Fibroblast of pulmonary artery (primary cell): ENCODE data around the gene MICU2.

Experiments
- DNase-seq: peaks from one replicate; pipeline ENCODE4 v3.0.0-alpha.2; 2010; ENCODE audit warnings: low read depth
- H3K4me3 ChIP-seq: replicated peaks from 2 replicates; pipeline ENCODE4 v1.5.1; 2011; ENCODE audit warnings: low read depth, mild to moderate bottlenecking, control low read depth, low read length, moderate library complexity
- CTCF ChIP-seq: IDR thresholded peaks from 2 replicates; pipeline ENCODE4 v1.5.1; 2011; ENCODE audit warnings: mild to moderate bottlenecking, control low read depth, low read length, inconsistent platforms; ENCODE audit errors: missing control alignments

MICU2 gene

GRCh38 chr13:21603531-21604448, at the start of gene MICU2:
TSS of gene MICU2 (minus strand) at chr13:21604170. CDS start at chr13:21604148, 22 bp downstream.
- H3K4me3 ChIP-seq = peak within 1 kb of the TSS; percentile 84
- no peak for TF ChIP-seq CTCF
- DNase-seq = peak; percentile 94

DNA sequence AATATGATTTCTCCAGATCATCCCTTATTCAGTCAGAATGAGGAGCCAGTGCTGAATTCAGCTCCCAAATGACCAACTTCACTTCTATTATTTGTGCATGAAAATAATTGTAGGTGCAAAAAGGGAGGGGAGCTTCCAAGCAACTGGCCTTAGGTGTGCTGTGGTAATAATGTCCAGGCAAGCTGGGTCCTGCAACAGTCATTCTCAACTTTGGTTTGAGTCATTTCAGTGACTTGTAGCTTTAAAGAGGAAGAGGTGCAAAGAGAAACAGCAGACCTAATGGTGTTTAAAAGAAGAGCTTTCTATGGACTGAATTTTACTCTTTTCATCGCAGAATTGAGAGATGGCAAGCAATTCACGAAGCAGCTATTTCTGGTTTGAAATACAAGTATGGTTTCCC, 37.7 kb upstream of the MICU2 start:
- no peak overlapping the region for H3K4me3 ChIP-seq
- no peak for TF ChIP-seq CTCF
- no peak for DNase-seq

DNA sequence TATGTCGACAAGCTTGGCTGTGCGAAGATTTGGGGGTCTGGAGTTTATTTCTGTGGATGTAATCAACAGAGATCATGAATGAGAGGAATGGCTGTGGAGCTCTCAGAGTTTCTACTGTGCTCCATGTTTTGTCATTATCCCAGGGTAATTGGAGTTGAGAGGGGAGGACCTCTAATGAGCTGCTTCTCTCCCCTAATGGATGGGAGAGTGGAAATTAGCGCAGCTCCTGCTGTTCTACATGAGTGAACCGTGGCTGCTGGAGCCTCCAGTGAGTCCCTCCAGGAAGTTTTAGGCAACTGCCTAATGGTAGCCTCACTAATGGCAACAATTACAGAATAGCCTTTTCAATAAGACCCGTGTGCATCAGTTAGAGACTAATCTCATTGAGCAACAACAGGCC, 35.6 kb upstream of the MICU2 start:
- H3K4me3 ChIP-seq = no peak overlapping the region
- TF ChIP-seq CTCF = no peak
- DNase-seq = no peak

DNA sequence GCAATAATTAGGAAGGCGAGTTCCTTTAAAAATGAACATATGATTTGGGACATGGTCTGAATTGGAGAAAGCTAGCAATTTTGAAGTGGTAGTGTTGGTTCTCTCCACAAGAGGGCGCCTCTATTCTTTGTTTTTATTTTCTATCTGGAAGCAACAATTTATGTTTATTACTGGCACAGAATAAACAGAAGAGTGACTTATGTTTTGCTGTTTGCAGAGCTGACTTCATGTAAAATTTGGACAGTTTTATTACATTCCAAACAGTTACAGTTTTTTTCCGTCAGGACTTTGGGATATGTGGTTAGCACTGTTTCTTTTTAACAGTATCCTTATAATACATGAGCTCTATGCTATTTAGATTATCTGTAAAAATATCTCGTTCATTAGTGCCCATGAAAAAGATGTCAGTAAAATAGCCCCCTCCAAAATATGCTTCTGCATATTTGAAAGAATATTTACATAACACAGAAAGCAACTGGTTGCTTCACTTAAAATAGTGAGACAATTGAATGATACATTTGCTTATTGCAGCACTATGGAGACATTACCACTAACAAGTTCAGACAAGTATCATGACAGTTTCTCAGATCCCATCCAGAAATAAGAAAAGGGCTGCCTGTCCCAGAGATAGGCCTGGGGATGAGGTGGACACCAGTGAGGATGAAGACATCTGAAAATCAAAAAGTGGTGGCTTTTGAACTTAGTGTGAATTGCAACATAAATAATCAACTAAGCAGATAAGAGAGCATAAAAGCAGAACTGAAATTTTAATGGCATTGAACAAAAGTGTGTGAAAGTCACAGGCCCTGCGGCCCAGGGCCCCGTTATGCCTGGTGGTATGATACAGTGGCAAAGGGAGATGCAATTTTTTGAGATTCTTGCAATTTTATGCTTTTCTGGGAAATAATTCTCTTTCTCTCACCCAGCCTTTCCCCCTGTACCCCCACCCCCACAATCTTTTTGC, 34.6 kb upstream of the MICU2 start:
- no peak overlapping the region for H3K4me3 ChIP-seq
- peak; percentile 71 for TF ChIP-seq CTCF
- peak; percentile 43 for DNase-seq

- peak; percentile 22 for DNase-seq
- TF ChIP-seq CTCF = no peak
- H3K4me3 ChIP-seq = no peak overlapping the region
Observed at GRCh38 chr13:21637296-21637695, 33.3 kb upstream of the MICU2 start.

- no peak overlapping the region for H3K4me3 ChIP-seq
- TF ChIP-seq CTCF = no peak
- no peak for DNase-seq
Observed at GRCh38 chr13:21636656-21637055, 32.7 kb upstream of the MICU2 start.
